CD4-positive, alpha-beta T cell treated with Interleukin-2 at 100 ng/mL for 4 hours (primary cell): ENCODE results near the gene NSMCE1.
A peak's percentile ranks its signal among the peaks of the same experiment; 100 is the strongest.
"Not testable (repeated sequence)": the region's sequence is repeated elsewhere in the genome, so short reads cannot be mapped to it uniquely, and the experiment has no call there.

Source experiments
- DNase-seq: peaks from one replicate; pipeline ENCODE4 v3.0.0-alpha.2; 2020; ENCODE audit warnings: low spot score

NSMCE1 gene

DNA sequence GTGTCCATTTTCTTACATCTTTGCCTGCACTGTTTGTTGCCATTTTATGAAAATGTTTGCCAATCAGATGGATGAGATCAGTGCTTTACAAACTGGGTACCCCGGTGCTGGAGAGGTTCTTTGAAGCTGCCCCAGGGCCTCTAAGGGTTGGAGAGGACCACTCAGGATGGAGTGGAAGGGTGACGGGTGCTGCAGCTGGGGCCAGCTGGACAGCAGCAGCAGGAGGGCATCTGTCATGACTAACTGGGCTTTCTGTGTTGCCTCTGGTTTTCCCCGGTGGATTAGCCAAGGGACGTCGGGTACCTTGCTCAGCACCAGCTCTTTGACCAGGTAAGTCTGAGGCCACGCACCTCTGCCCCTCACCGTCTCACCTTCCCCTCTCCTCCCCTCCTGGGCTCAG lies 52.9 kb downstream of the NSMCE1 start:
- no peak for DNase-seq

DNA sequence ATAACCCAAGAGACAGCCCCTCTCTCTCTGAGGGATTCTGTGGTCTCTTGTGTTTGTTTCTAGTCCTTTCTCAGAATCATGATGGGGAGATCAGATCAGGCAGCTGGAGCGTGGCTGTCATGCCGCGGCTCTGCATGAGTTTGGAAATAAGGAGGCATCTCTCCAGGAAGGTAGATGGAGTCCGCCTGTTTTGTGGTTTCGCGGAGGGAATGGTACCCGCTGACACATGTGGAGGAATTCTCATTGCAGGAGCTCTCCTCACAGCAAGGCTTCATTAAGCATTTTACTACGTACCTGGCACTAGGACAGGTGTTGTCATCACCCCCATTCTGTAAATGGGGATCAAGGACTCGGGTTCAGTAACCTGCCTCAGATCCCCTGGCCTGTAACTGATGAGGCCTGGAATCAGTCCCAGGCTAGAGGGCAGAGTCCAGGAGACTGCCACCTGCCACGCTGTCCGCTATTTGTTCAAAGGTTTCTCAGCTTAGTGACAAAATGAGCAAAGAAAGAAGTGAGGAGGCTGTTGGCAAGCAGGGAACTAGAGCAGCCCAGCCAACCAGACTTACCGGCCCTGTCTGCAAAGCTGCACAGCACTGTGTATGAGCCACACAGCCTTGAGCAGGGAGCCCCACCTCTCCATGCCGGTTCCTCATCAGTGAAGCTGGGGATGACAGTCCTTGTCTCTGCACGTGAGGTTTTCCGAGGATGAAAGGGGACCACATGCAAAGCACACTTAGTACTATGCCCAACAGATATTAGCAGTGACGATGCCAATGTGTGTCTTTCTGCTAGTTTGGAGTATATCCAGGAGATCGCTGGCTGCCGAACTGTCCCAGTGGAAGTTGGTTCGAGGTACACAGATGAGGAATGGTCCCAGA lies 54.2 kb downstream of the NSMCE1 start:
- DNase-seq: no peak

DNA sequence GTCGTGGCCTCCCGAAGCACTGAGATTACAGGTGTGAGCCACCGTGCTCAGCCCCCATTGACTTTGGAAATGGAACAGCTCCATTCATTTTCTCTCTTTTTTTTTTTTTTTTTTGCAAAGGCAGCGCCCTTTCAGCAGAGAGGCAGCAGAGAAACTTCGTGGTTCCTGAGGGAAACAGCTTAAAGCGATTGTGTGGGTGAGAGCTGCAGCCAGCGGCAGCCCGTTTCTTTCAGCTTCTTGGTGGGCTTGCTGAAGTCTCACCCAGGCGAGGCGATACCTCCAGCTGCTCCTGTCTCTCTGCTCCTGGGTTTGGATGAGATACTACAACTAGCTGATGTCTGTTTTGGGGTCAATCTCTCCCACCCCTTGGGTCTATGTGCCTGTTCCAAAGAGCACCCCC lies 57.5 kb downstream of the NSMCE1 start:
- DNase-seq: no peak

DNA sequence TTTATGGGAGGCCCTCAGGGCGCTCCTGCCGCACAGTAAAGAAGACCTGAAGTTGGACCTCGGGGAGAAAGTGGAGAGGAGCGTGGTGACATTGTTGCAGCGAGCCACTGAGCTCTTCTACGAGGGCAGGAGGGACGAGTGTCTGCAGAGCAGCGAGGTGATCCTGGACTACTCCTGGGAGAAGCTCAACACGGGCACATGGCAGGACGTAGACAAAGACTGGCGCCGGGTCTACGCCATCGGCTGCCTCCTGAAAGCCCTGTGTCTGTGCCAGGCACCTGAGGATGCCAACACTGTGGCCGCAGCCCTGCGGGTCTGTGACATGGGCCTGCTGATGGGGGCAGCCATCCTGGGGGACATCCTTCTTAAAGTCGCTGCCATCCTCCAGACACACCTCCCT lies 58.4 kb downstream of the NSMCE1 start:
- no peak for DNase-seq

DNA sequence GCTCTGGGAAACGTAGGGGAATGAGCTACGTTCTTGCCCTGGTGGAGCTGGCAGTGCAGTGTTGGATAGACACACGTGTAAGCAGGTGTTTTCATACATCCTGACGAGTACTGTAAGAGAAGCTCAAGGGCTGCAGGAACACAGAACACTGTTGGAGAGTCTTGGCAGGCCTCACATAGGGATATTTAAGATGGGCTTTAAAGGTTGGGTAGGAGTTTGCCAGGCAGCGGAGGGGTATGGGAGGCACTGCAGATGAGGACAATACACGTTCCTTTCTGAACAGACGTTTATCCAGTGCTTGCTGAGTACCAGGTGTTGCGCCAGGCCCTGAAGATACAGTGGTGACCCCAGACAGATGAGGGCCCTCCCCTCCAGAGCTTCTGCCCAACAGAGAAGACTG lies 59.0 kb downstream of the NSMCE1 start:
- no peak for DNase-seq

DNA sequence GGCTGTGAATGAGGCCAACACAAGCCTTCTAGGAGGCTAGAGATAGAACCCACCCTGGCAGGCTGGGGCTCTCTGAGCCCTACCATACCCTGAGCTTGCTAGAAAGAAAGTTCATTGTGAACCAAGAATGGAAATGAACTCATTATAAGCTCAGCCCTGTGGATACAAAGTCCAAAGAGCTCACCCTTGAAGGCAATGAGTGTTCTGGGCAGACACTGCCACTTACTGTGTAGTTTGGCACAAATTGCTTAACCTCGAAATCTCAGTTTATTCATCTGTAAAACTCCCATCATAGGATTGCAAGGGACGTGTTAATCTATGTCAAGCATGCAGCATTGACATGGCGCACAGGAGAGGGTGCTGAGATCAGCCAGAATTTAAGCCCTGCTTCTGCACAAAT lies 59.8 kb downstream of the NSMCE1 start:
- no peak for DNase-seq

DNA sequence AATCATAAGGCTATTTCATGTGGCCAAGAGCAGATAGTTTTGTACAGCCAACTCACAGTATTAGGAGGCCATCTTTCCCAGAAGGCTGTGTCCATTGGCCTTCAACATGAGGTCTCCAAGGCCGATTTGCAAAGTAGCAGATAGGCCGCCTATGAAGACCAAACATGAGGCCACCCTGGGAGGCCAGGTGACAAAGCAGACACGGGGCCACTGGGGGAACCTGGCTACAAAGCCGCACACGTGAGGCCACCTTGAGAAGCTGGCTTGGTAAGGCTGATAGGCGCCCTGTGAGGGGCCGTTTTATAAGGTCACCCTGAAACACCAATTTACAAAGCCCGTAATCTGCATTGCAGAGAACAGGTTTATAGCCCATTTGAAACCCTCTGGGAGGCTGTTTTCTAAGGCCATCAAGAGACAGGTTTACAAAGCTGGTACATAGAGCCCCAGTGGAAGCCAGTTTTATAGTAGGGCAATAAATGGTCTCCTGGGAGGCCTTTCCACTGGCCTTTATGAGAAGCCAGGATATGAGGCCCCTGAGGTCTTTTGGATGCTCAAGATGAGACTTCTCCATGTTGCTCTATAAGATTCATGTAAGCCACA lies 60.4 kb downstream of the NSMCE1 start:
- no peak for DNase-seq

DNA sequence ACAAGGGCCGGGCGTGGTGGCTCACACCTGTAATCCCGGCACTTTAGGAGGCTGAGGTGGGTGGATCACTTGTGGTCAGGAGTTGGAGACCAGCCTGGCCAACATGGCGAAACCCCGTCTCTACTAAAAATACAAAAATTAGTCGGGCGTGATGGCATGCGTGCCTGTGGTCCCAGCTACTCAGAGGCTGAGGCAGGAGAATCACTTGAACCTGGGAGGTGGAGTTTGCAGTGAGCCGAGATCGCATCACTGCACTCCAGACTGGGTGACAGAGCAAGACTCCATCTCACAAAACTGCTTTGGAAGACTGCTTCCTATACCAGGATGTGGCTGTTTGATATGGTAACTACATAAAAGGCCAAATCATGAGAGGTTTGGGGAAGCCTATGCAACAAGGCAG lies 61.5 kb downstream of the NSMCE1 start:
- DNase-seq: not testable (repeated sequence)

DNA sequence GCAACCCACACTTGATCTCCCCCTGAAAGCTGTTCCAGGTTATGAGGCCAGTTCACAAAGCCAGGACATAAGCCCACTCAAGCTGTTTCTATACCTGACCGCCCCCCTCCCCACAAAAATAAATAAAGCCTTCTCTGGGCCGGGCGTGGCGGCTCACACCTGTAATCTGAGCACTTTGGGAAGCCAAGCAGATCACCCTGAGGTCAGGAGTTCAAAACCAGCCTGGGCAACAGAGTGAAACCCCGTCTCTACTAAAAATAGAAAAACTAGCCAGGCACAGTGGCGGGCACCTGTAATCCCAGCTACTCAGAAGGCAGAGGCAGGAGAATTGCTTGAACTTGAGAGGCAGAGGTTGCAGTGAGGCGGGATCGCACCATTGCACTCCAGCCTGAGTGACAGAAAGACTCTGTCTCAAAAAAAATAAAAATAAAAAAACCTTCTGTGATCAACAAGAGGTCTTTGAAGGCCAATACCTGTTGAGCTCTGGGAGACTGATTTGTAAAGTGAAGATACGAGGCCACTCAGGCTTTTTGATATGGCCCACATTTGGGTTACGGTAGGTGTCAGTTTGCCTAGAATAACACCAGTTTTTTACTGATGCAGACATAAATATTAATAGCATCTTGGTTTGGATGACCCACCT lies 63.0 kb downstream of the NSMCE1 start:
- DNase-seq: no peak

DNA sequence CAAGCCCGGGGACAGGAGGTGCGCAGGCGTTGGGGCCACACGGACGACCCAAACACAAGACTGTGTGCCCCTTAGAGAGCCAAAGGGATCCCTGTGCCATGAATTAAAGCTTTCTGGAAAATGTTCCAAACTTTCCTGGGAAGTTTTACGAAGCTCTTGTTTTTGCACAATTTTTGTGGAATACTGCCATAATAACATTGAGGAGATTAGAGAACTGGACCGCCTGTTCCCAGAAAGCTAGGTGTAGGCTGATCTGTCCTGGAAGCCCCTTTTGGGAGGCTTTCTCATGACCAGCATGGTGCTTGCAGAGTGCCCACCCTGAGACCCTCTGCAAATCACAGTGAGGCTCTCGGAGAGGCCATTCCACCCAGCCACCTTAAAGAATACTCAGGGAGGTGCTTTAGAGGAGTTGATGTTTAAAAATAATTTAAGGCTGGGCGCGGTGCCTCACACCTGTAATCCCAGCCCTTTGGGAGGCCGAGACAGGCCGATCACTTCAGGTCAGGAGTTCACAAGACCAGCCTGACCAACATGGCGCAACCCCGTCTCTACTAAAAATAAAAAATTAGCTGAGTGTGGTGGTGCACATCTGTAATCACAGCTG lies 64.2 kb downstream of the NSMCE1 start:
- DNase-seq: no peak

DNA sequence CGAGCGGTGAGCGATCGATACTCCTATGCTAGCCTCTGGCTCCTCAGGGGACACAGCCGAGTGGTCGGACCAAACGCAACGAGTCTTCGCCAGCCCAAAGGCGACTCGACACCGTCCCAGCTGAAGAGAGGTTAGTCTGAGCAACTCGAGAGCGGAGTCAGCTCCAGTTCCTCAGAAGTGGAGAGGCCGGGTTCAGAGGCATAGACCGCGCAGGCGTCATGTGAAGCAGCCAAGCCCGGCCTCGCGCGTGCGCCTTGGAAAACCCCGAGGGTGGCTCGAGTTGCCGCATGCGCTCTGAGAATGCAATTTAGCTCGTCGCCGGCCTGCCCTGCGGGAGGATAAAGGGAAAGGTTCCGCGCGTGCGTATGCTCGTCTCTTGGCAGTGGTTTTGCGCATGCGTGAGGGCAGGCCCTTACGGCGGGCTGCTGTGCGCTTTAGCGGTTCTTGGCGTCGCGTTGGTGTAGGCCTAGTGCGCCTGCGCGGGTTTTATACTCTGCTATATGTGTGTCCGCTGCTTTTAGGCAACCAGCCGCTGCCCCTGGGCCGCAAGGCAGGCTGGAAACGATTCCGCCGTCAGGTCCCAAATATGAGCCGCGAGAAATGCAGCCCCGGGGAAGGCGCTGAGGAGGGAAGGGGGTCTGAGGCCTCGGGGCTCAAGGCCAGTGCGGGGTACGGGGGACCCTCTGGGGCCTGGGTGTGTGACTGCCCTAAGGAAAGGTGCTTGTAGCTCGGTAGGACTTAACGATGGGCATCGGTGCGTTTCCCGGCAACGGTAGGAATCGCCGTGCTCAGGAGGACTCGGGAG lies 64.9 kb downstream of the NSMCE1 start, which contains the start of gene KDM8:
TSS of gene KDM8 (plus strand) at position 20 of the 805 bp plus-strand sequence. CDS start 6,598 bp downstream, outside the sequence.
- peak; percentile 100 for DNase-seq

DNA sequence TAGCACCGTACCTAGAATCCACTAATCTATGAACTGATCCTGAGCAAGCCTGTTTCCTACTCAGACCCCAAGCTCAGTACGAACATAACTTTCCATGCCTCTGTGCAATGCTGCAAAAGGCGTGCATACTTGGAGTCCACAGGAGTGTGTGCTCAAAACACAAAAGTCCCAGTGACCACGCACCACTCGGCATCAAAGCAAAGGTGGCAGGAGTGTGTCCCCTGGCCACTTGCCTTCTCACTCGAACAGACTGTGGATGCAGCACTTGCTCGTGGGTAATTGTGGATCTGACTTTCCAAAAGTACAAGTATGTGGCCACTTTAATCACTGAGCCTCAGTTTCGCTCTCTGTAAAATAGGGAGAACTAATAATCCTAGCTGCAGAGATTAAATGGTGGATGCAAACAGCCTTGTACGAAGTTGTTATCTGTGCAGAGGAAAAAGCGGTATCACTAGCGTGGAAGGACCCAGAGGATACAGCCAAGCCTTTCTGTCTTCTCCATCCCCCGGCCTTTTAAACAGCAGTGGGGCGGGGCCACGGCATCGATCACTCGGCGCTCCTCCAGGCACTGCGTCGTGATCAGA lies 65.6 kb downstream of the NSMCE1 start:
- DNase-seq: peak; percentile 93

DNA sequence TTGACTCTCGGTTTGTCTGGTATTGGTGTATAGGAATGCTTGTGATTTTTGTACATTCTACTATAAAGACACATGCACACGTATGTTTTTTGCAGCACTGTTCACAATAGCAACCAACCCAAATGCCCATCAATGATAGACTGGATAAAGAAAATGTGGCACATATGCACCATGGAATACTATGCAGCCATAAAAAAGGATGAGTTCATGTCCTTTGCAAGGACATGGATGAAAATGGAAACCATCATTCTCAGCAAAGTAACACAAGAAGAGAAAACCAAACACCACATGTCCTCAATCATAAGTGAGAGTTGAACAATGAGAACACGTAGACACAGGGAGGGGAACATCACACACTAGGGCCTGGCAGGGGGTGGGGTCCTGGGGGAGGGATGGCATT lies 67.7 kb downstream of the NSMCE1 start:
- not testable (repeated sequence) for DNase-seq

DNA sequence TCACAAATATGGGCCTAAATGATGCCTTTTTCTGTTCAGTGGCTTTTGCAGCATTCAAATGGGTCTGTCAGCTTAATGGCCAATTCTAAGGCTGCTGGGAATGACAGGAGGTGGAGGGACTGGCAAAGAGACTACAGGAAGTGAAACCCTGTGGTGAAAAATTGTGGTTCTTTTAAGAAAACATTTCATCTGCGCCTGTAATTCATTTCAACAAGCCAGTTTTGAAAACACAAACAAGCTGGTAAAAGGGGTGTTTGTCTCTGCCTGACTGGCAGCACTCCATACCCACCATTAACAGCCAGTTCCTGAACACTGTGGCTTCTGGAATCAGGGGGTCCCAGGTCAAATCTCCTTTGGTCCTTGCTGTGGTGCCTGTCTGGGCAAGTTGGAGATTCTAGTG lies 68.8 kb downstream of the NSMCE1 start:
- peak; percentile 65 for DNase-seq

DNA sequence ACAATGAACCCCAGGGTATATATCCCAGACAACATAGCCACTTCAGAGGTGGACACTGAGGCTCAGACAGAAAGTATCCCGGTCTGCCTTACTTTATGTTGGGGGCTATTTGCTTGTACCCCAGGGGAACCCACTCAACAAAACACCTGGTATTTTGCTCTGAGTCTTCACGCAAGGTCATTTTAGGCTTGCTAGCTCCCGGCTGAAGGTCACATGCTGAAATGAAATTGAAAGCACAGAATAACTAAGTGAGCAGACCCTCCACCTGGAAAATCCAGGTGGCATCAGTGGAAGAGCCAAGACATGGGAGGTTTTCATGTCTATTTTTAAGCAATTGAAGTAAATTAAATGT lies 69.4 kb downstream of the NSMCE1 start:
- DNase-seq: no peak

DNA sequence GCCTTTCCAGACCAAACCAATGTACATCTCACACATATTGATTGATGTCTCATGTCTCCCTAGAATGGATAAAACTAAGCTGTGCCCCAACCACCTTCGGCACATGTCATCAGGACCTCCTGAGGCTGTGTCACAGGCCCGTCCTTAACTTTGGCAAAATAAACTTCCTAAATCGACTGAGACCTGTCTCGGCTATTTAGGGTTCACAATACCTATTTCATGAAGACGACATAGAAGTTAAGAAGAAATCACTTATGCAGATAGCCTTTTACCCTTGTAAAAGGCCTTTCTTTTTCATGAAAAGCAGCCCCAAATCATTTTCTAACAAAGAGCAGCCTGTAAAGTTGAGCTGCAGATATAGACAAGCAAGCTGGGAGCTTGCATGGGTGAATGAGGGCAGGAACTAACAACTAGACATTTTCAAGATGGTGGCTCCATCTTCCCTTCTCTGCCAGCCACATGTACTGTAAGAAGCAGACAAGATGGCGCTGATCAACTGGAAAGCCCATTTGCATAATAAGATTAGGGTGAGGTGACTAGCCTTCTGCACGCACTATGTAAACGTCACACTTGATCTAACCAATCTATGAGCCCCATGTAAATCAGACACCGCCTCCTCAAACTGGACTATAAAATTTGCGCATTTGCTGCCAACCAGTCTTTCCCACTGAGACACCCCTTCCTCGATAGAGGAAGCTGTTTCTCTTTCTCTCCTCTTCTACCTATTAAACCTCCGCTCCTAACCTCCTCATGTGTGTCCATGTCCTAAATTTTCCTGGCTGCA lies 69.9 kb downstream of the NSMCE1 start:
- DNase-seq: no peak

DNA sequence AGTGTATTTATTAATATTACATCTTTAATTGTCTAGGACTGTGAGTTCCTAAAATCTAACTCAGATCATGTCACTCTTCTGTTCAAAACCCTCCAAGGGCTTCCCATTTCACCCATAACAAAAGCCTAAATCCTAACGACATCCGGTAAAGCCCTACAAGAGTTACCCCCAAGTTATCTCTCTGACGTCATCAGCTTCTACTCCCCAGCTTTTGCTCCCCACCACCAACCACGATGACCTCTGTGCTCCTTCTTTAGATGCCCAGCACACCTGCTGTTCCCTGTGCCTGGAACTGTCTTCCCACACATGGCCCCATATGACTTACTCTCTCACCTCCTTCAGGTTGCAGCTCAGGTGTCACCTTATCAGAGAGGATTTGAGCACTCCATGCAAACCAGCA lies 71.6 kb downstream of the NSMCE1 start:
- no peak for DNase-seq

DNA sequence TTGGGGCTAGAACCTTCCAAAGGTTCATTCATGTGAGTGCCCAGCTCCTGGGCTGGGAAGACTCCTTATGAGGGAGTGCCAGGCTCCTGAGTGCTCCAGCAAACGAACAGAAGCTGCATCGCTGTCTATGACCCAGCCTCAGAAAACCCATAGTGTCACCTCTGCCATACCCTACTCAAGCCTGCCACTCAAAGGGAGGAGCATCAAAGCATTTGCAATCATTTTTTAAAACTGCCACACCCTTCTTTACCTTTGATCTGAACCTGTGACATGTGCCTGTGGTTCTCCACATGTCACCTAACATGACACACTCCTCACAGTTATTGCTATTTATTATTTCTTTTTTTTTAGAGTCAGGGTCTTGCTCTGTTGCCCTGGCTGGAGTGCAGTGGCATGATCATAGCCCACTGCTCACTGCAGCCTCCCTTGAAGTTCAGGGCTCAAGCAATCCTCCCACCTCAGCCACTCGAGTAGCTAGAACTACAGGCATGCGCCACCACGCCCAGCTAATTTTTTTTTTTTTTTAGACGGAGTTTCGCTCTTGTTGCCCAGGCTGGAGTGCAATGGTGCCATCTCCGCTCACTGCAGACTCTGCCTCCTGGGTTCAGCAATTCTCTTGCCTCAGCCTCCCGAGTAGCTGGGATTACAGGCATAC lies 72.5 kb downstream of the NSMCE1 start:
- DNase-seq: peak; percentile 84

DNA sequence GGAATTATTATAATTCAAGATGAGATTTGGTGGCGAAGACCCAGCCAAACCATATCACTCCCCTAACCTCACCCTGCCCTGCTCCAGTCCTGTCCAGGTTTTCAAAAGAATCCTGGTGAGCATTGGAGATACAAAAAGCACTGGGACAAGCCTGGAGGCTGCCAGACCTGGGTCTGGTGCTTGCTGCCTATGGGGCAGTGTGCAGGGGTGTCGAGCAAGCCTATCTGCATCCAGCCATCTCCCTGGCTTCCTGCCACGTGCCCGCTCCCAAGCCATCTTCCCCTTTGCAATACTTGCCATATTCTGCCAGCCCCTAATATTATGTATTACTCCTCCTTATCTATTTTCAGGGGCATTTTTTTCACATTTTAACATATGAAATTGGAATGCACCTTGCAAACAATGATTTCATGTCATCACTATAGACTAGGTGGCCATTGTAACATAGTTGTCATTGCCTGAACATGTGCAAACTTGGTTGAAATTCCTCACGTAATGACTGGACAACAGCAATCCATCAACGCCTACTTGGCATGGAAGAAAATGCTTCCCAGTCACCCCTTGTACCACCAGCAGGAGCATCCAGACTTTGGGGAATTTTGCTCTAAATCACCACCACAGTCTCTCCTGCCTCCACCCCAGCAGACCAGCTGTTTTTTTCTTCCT lies 73.4 kb downstream of the NSMCE1 start:
- no peak for DNase-seq
